CD4-positive, alpha-beta T cell treated with Interleukin-15 for 1 hour (primary cell): ENCODE results near the gene PCSK1N.
"Not testable (repeated sequence)": the region's sequence is repeated elsewhere in the genome, so short reads cannot be mapped to it uniquely, and the experiment has no call there.

Experiments used
- DNase-seq: peaks from one replicate; pipeline ENCODE4 v3.0.0-alpha.2; 2020

The PCSK1N gene

DNA sequence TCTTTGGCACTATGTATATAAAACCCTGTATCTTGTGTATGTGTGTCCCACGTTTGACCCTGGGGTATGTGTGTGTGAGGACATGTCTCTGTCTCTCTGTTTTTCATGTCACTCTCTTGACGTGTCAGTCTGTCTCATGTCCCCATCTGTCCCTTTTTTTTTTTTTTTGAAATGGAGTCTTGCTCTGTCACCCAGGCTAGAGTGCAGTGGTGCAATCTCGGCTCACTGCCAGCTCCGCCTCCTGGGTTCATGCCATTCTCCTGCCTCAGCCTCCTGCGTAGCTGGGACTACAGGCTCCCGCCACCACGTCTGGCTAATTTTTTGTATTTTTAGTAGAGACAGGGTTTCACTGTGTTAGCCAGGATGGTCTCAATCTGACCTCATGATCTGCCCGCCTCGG, 16.0 kb downstream of the PCSK1N start:
- not testable (repeated sequence) for DNase-seq

DNA sequence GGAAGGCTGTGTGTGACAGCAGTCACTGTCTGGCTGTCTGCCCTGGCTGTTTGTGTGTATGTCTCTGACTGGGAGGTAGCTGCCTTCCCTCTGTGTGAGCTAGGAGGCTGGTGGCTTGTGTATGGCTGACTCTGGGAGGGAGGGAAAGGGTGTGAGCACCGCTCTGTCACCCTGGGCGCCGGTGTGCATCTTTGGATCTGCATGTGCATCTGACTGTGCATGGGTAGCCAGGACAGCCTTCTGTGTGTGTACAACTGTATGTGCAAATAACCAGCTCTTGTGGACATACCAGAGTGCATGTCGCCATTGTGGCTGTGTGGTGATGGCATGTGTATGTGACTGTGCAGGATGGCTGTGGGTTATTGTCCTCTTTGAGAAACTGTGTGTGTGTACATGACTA, 16.5 kb downstream of the PCSK1N start:
- DNase-seq, result no peak

DNA sequence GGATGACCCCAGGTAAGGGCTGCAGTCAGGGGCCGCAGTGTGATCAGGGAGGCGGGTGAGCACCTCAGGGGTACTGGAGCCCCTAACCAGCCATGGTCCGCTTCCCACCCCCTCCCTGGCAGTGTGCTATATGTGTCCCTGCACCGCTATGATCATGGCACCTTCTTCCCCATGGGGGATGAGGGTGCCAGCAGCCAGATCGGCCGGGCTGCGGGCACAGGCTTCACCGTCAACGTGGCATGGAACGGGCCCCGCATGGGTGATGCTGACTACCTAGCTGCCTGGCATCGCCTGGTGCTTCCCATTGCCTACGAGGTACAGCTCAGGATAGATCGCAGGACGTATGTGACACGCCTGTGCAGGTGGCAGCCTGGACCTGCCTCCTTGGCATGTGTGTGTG, 17.3 kb downstream of the PCSK1N start:
- no peak for DNase-seq

DNA sequence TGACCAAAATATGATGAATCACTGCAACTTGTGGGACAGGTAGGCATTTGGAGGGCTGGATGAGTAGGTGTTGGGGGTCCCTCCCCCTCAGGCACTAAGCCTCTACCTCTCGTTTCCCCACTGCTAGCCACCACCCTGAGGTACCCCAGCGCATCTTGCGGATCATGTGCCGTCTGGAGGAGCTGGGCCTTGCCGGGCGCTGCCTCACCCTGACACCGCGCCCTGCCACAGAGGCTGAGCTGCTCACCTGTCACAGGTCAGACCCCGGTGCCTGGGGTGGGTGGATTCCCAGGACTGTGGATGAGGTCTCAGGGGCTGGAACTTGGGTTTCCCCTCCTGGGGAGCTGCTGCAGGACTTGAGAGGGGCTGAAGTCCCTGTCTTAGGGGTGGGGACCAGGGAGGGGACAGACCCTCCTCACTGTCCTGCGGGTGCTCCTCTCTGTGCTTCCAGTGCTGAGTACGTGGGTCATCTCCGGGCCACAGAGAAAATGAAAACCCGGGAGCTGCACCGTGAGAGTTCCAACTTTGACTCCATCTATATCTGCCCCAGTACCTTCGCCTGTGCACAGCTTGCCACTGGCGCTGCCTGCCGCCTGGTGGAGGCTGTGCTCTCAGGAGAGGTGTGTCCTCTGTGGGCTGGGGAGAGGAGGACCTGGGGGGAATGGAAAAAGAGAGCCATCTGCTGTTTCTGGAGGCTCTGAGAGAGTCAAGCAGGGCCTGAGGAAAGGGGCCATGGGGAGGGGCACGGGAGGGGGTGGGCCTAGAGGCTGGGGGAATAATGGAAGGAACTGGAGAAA, 19.2 kb downstream of the PCSK1N start:
- DNase-seq, result no peak

DNA sequence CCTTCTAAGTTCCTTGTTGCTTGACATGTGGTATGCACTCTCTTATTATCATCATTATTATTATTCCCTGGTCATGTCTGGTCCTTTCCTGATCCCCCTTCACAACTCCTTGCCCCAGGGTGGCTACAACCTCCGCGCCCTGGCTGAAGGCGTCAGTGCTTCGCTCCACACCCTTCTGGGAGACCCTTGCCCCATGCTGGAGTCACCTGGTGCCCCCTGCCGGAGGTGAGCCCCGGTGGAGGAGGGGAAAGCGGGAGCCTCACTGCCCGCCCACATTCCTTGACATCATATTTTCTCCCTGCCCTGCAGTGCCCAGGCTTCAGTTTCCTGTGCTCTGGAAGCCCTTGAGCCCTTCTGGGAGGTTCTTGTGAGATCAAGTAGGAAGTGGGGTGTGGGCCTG, 20.1 kb downstream of the PCSK1N start:
- DNase-seq, result no peak

DNA sequence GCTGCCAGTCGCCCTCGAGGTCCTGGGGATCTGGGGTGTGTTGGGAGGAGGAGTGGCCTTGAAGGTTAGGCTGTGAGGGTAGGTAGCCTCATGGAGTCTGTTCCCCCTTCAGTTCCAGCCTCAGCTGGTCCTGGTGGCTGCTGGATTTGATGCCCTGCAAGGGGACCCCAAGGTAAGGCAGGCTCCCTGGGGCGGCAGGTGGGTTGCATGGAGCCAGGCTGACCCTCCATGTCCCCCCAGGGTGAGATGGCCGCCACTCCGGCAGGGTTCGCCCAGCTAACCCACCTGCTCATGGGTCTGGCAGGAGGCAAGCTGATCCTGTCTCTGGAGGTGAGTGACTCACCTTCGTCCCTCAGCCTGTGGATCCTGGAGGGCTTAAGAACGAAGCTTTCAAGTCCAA, 20.7 kb downstream of the PCSK1N start:
- no peak for DNase-seq

DNA sequence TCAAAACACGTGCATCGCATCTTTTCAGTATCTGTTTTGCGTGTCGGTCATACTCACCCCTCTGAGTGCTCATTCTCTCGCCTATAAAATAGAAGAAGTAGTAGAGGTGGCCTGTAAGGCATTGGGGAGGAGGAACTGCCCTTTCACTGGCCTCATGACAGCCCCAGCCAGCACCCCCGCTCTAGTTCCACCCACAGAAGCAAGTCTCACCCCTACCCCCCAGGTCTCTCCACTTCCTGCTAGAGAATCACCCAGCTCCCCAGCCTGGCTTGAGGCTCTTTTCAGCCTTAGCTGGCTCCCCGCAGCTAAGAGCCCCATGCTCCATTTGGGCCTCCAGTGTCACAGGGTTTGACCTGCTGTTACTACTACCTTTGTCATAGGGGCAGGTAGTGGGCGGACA, 21.8 kb downstream of the PCSK1N start:
- DNase-seq, result no peak

DNA sequence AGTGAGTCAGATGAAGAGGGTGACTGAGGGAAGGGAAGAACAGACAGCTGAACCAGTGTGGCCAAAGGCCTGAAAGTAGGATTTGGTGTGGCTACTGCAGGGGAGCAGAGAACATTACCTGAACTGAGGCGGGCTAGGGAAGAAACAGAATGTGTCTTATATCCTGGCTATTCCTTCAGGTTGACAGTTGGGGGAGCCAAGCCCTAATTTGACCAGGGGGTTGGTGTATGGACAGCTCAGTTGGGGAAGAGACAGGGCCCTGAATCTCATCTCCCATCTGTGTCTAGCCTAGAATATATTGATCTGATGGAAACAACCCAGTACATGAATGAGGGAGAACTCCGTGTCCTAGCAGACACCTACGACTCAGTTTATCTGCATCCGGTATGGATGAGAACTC, 29.3 kb downstream of the PCSK1N start:
- no peak for DNase-seq

DNA sequence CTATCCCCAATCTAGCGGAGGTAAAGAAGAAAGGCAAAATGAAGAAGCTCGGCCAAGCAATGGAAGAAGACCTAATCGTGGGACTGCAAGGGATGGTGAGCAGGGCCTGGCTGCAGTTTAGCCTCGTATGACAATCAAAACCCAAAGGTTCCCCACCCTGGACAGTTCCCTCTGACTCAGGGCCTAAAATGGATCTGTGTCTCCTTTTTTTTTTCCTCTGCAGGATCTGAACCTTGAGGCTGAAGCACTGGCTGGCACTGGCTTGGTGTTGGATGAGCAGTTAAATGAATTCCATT, 32.6 kb downstream of the PCSK1N start:
- DNase-seq, result no peak

DNA sequence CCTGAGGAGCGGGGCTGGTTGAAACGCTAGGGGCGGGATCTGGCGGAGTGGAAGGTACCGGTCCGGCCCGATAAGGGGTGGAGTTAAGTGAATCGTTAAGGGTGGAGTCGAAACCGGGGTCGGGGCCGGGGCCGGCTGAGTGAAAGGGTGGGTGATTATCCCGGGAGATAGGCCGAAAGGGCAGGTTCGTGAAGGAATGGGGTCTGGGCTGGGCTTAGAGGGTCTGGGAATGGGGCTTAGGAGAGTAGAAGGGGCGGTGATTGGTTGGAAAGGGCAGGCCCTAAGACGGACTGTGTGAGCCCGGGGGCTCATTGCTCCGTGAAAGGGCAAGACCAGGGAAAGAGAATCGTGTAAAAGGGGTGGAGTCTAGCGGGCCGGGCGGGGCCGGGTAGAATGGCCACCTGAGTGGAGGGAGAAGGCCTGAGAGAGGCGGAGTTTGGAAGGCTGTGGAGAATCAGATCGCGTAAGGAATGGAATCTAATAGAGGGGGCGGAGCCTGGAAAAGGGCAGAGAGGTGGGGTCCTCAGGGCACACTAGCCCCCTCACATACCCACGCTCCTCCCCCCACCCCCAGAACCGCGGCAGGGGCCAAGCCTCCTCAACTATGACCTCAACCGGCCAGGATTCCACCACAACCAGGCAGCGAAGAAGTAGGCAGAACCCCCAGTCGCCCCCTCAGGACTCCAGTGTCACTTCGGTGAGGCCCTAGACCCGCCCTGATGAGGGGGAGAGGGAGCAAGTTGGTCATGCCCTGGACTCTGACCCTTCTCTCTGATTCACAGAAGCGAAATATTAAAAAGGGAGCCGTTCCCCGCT, 33.1 kb downstream of the PCSK1N start:
- peak; percentile 77 for DNase-seq

DNA sequence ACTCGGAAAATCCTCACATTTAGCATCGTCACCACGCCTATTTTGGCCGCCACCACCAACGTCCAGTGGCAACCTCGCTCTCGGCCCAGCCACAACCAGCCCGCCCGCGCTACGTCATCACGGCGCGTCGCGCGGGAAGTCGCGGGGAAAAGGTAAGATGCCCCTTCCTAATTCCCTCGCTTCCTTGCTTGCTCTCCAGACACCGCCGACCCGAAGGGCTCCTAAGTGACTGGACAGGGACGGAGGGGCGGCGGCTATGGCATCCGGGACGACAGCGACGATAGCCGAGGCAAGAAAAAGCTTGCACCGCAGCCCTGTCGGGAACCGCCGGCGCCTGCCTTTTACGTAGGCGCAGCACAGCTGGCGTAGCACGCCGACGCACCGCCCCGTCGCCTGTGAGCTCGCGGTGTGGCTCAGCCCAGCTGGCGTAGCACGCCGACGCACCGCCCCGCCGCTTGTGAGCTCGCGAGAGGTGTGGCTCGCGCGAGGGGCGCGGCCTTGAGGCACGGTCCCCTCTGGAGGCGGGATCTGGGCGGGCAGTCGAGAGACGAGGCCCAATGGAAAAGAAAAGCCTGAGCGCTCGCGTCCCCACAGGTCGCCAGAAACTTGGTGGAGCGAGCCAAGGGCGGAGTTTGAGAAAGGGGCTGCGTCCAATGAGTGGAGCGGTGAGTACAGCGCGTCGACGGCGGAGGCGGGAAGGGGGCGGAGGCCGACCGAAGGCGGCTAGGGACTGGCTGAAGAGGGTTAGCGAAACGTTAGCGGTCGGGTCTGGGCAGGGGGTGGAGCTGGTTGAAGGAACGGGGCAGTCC, 33.9 kb downstream of the PCSK1N start, which contains the start of gene HDAC6:
Gene HDAC6 (plus strand): TSS at position 788 of the 809 bp plus-strand sequence. CDS start 626 bp downstream, outside the sequence.
- peak; percentile 99 for DNase-seq

DNA sequence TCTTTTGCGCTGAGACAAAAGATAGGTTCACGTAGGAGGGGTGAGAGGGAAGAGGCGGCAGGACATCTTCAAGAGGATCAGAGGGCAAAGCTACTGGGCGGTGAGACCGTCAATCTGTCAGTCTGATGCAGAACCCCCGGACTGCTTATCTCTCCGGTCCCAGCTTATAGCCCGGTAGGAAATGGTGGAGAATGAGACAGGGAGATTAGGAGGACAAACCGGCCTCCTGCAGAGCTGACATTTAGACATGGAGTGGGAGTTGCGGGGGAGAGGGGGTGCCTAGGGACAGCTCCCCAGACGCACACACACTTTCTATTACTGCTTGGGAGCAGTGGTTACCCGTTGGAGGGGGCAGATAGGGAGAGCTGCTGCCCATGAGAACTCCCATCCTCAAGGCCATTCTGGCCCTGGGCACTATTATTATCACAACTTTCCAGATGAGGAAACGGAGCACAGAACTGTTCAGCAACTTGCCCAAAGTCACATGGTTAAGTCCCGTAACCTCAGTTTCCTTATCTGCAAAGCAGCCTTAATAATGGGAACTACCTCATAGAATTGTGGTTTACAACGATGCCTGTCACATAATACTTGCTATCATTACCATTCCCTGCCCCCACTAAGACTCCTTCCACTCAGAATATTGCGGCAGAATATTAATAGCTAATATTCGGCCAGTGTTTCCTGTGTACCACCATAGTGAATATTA, 34.7 kb downstream of the PCSK1N start:
- DNase-seq, result no peak

DNA sequence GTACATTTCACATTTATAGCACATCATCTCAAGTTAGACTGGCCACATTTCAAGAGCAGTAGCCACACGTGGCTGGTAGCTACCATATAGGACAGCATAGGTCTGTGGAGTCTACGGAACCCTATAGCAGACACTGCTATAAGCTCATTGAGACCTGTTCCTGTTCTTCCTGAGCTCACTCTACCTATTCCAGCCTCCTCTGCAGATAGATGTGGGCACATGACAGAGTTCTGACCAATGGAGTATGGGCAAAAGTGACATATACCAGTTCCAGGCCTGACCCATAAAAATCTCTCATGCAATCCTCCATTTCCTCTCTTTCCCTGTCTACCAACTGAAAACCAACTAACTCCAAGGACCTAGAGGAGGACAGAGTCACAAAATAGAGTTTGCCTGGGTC, 37.1 kb downstream of the PCSK1N start:
- DNase-seq, result no peak

DNA sequence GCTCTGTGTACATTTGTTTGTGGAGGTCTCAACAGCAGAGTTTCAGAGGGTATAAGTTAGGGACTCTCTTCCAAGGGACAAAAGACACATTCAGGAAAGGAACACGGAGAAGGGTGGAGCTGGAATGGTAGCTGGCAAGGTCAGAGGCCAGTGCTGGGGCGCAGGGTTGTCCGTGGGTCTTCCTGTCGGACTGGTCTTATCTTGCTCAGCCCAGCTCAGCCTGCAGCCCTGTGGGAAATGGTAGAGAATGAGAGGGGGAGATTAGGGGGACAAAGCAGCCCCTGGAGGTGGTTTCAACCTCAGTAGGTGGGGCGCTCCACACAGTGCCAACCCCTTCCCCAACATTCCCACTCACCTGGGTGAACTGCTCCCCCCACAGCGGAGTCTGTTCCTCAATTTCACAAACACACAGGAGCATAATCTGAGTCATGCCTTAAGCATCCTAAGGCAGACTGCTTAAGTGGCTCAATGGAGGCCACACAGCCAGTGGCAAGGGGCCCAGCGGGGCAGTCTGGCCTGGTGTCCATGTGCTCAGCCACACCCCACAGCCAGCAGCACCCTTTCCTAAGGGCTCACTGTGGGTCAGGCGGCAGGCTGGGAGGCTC, 40.4 kb downstream of the PCSK1N start:
- no peak for DNase-seq

DNA sequence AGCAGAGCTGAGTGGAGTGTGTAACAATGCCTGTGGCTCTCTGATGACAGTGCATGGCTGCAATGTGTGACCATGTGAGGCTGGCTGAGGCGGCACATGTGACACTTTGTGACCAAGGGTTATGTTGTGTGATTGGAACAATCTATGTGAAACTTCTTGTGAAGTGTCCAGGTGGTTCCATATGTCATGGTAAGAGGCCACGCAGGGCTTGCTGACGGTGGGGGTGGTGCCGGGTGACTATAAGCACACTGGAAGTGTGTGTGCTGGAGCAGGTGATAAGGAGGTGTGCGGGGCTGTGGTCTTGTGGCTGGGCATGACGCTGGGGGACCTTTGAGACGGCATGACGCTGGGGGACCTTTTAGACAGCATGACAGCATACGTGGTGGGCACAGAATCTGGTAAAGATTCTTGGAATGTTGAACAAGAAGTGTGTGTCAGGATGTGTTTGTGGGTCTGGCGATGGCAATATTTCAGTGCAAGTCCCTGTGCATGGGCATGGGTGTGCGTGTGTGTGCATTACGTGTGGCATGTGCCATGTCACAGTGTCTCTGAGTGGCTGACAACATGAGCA, 41.0 kb downstream of the PCSK1N start:
- no peak for DNase-seq

DNA sequence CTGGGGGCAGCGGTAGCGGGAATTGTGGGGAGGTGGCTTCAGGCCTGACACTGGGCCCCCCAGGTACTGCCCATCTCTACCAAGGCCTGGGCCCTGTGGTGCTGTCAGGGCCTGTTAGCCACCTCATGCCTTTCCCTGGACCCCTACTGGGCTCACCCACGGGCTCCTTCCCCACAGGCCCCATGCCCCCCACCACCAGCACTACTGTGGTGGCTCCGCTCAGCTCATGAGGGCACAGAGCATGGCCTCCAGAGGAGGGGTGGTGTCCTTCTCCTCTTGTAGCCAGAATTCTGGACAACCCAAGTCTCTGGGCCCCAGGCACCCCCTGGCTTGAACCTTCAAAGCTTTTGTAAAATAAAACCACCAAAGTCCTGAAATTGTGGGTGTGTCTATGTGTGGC, 41.5 kb downstream of the PCSK1N start:
- DNase-seq, result no peak

DNA sequence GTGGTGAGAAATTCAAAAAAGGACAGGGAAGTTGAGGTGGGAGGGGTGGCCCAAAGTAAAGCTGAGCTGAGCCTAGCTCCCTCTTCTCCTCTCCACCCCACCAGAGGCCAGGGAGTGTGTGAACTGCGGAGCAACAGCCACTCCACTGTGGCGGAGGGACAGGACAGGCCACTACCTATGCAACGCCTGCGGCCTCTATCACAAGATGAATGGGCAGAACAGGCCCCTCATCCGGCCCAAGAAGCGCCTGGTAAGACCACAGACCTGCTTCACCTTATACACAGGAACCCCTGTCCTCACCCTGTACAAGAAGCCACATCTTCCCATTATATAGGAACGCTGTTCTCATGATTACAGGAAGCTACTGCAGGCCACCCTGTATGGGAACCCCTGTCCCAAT, 43.2 kb downstream of the PCSK1N start:
- no peak for DNase-seq

DNA sequence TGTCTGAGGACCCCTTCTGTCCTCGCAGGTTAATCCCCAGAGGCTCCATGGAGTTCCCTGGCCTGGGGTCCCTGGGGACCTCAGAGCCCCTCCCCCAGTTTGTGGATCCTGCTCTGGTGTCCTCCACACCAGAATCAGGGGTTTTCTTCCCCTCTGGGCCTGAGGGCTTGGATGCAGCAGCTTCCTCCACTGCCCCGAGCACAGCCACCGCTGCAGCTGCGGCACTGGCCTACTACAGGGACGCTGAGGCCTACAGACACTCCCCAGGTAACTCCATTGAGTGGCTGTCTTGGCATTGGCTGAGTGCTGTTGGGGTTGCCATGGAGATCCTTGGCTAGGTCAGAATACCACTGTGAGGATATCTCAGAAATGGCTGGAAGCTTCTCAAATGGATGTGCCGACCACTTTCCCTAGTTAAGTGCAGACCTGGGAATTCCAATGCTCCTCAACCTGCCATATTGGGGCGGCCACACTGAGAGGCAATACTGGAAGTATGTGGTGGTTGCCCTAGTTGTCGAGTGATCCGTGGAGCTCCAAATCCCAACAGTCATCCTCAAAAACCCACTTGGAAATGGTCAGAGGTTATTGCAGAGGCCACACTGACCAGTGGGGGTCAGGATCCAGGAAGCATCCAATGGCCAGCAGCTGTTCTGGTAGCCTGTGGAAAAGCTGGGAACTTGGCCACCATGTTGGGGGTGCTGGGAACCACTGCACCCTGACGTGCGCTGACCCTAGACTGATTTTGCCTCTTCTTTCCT, 44.2 kb downstream of the PCSK1N start:
- no peak for DNase-seq

DNA sequence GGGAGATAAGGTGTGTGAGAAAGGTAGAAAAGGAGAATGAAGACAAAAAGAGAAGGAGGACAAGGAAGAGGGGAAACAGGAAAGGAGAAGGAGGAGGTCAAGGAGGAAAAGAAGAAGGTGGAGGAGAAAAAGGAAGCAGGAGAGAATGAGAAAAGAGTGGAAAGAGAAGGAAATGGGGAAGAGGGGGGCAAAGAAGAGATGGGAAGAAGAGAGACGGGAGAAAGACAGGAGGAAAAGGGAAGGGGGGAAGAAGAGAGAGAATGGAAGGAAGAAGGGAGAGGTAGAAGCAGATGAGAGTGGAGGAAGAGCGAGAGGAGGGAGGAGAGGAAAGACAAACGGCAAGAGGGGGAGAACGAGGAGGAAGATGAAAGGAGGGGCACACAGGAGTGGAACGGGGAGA, 44.9 kb downstream of the PCSK1N start:
- no peak for DNase-seq

DNA sequence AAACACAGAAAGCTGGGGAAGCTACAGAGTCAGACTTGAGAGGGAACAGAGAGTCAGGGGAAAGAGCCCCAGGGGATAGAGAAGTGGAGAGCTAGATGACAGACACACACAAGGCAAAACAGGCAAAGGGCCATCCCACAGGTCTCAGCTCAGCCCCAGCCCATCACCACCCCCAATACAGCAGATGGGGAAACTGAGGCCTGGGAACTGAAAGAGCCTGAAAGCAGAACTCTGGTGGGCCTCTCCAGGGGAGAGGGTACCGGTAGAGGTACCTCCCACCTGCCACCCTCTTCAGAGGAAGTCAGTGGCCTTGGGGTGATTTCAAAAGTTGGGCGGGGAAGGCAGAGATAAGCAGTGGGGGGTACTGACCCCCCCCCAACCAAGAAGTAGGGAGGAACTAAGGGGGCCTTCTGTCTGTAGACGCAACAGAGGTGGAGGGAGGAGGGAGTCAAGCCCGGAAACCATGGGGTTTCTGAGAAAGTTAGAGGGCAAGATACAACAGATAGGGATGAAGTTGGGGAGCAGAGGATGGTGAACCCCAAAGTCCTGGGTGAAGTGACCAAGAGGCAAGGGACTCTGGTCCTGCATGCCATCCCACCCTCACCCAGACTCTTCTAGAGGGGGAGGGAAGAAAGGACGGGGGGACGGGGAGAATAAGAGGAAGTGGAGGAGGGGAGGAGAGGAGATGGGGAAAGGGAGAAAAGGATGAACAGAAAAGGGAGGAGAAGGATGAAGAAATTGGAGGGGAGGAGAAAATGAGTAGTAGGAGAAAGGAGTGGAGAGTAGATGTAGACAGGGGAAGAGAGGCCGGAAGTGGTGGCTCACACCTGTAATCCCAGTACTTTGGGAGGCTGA, 45.8 kb downstream of the PCSK1N start:
- DNase-seq, result no peak
